ENCODE data around the gene MALL. TPM values are rescaled to one million over a fixed set of nuclear protein-coding genes. Genes with fewer than 3 reads are reported as not detected.
"Not testable (repeated sequence)": the region's sequence is repeated elsewhere in the genome, so short reads cannot be mapped to it uniquely, and the experiment has no call there.

MALL gene
- not detected for total RNA-seq

- H3K4me1 Mint-ChIP-seq: peaks cover 15% of the 10 kb centered on the region
- DNase-seq (no peak), ATAC-seq (ENCODE audit: low read depth) (peak; percentile 26)
- no peak within 1 kb of the TSS for H3K4me3 Mint-ChIP-seq
- no peaks in the 10 kb centered on the region for H3K36me3 Mint-ChIP-seq
- POLR2A ChIA-PET: no interaction called here
- peaks cover 53% of the 10 kb centered on the region for H3K27me3 Mint-ChIP-seq
- peaks cover 2% of the 10 kb centered on the region for H3K9me3 Mint-ChIP-seq
- H3K27ac Mint-ChIP-seq: no peak within 1 kb of the TSS
Measured at GRCh38 chr2:110115291-110116032, at the start of gene MALL. Gene MALL, minus strand, starts transcription at chr2:110115822. Its CDS starts 30 bp downstream, at chr2:110115792.

DNA sequence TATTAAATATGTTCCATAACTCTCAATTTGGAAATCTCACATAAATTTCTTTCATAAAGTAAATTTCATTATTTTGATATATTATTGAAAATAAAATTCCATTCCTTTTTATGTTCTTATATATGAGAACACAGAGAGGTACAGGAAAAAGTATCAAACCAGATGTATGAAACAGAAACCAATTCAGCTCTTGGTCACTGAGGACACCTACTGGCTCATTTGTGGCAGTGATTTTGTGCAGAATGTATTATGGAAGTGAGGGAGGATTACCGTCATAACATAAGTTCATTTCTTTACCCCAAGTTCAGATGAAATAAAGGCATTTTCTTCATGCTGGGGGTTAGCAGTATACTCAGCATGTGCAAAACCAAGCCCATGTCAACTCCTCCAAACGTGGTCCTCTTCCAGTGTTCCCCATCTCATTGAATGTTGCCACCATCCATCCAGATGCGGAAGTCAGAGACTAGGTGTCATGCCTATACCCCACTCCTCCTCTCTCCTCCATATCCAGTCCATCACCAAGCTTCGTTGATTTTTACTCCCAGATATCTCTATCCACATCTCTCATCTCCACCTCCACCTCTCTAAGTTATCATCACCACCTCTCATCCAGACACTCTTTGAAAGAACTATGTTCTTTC lies 41.7 kb upstream of the MALL start:
- POLR2A ChIA-PET: no interaction called here
- H3K27me3 Mint-ChIP-seq: no peaks in the 10 kb centered on the region
- DNase-seq (no peak), ATAC-seq (ENCODE audit: low read depth) (peak; percentile 66)
- peaks cover 10% of the 10 kb centered on the region for H3K9me3 Mint-ChIP-seq
- H3K4me1 Mint-ChIP-seq: peaks cover 4% of the 10 kb centered on the region
- peaks cover 9% of the 10 kb centered on the region for H3K36me3 Mint-ChIP-seq
- H3K4me3 Mint-ChIP-seq: no peak overlapping the region
- H3K27ac Mint-ChIP-seq: no peak overlapping the region

DNA sequence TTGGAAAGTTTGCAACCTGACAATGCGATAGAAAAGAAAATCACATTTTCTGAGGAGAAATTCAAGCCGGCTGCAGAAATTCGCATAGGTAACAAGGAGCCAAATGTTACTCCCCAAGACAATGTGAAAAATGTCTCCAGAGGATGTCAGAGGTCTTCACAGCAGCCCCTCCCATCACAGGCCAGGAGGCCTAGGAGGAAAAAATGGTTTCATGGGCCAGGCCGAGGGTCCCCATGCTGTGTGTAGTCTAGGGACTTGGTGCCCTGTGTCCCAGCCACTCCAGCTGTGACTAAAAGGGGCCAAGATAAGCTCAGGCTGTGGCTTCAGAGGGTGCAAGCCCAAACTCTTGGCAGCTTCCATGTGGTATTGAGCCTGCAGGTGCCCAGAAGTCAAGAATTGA lies 39.2 kb upstream of the MALL start:
- H3K27ac Mint-ChIP-seq; H3K36me3 Mint-ChIP-seq; POLR2A ChIA-PET; H3K27me3 Mint-ChIP-seq; ATAC-seq (ENCODE audit: low read depth); DNase-seq; H3K4me1 Mint-ChIP-seq; H3K4me3 Mint-ChIP-seq: not testable (repeated sequence)
- H3K9me3 Mint-ChIP-seq: peaks cover 10% of the 10 kb centered on the region

DNA sequence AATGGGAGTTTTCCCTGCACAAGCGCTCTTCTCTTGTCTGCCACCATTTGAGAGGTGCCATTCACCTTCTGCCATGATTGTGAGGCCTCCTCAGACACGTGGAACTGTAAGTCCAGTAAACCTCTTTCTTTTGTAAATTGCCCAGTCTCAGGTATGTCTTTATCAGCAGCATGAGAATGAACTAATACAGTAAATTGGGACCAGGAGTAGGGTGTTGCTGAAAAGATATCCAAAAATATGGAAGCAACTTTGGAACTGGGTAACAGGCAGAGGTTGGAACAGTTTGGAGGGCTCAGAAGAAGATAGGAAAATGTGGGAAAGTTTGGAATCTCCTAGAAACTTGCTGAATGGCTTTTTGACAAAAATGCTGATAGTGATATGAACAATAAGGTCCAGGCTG lies 38.6 kb upstream of the MALL start:
- DNase-seq; ATAC-seq (ENCODE audit: low read depth); H3K27me3 Mint-ChIP-seq; H3K27ac Mint-ChIP-seq; POLR2A ChIA-PET; H3K4me3 Mint-ChIP-seq; H3K4me1 Mint-ChIP-seq; H3K36me3 Mint-ChIP-seq: not testable (repeated sequence)
- peaks cover 10% of the 10 kb centered on the region for H3K9me3 Mint-ChIP-seq

- H3K27ac Mint-ChIP-seq: no peak overlapping the region
- H3K36me3 Mint-ChIP-seq: peaks cover 9% of the 10 kb centered on the region
- DNase-seq (no peak), ATAC-seq (ENCODE audit: low read depth) (no peak)
- POLR2A ChIA-PET: no interaction called here
- H3K27me3 Mint-ChIP-seq: peaks cover 2% of the 10 kb centered on the region
- peaks cover 12% of the 10 kb centered on the region for H3K9me3 Mint-ChIP-seq
- peaks cover 4% of the 10 kb centered on the region for H3K4me1 Mint-ChIP-seq
- H3K4me3 Mint-ChIP-seq: no peak overlapping the region
Measured at GRCh38 chr2:110153416-110153815, 37.8 kb upstream of the MALL start.

DNA sequence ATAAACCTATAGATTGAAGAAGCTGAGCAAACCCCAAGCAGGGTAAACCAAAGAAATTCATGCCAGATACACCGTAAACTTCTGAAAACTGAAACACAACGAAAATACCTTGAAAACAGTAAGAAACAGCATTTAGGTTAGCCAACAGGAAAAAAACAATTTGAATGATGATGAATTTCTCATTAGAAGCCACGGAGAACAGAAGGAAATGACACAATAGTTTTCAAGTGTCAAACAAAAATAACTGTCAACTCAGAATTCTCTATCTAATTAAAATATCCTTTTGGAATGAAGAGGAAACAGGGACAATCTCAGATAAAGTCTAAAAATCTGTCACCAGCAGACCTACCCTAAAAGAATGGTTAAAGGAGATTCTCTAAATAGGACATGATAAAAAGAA lies 37.3 kb upstream of the MALL start:
- POLR2A ChIA-PET: no interaction called here
- Mint-ChIP-seq H3K27ac (no peak overlapping the region), H3K9me3 (peaks cover 12% of the 10 kb centered on the region), H3K4me3 (no peak overlapping the region), H3K36me3 (peaks cover 9% of the 10 kb centered on the region), H3K4me1 (peaks cover 4% of the 10 kb centered on the region), H3K27me3 (peaks cover 2% of the 10 kb centered on the region)
- ATAC-seq (ENCODE audit: low read depth) (no peak), DNase-seq (no peak)

DNA sequence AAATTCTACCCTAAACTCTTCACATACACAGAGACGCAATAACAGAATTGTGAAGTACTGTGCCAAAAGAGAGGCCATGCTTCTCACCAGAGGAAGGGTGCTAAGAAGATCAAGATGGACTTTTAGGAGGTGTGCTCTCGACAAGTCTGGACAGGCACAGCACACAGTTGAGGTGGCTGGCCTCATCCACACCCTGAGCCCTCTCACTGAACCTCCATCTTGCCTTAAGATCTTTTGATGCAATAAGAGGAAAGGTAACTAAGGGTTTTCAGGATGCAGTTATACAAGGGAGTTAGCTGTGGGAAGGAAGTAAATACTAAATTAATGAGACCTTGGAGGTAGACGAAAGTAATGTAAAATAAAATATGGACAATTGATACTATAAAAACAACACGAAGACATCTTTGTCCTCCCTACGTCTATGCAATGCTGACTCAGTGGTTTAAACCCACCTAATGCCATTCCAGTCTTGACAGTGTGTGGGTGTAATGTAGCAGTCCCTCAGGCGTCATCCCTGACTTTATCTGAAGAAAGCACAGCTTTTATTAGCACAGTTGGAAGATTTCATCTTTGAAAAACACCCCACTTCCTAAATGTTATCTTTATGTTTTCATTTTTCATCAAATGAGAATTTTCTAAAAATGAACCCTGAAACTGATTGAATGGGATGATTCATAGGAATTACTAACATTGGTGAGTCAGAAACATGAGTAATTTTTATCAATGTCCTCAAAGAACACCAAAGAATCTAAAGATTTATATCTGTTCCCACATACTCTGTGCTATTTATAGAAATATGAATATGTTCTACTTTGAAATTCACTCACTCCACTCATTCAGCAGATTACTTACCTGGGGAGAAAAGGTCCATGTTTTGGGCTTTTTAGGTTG lies 34.0 kb upstream of the MALL start:
- no peak overlapping the region for H3K4me3 Mint-ChIP-seq
- ATAC-seq (ENCODE audit: low read depth) (no peak), DNase-seq (no peak)
- H3K9me3 Mint-ChIP-seq: peaks cover 10% of the 10 kb centered on the region
- POLR2A ChIA-PET: no interaction called here
- H3K27ac Mint-ChIP-seq: no peak overlapping the region
- H3K27me3 Mint-ChIP-seq: peaks cover 2% of the 10 kb centered on the region
- peaks cover 5% of the 10 kb centered on the region for H3K36me3 Mint-ChIP-seq
- H3K4me1 Mint-ChIP-seq: no peaks in the 10 kb centered on the region

DNA sequence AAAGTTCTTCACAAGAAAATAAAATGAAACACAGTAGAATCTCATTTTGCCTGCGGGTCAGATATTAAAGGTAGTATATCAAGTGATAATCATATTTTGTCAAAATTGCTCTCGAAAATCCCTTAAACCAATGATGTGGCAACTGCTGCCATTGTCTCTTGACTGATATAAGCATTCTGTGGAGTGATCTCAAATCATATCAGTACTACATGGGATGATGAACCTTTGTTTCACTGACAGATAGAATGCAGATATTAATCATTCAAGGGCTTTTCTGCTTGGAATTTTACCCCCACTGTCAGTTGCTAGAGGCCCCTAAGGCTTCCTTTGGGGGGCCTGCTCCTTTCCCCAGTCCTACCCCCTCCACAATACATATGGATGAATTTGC lies 31.3 kb upstream of the MALL start:
- H3K4me3 Mint-ChIP-seq: no peak overlapping the region

DNA sequence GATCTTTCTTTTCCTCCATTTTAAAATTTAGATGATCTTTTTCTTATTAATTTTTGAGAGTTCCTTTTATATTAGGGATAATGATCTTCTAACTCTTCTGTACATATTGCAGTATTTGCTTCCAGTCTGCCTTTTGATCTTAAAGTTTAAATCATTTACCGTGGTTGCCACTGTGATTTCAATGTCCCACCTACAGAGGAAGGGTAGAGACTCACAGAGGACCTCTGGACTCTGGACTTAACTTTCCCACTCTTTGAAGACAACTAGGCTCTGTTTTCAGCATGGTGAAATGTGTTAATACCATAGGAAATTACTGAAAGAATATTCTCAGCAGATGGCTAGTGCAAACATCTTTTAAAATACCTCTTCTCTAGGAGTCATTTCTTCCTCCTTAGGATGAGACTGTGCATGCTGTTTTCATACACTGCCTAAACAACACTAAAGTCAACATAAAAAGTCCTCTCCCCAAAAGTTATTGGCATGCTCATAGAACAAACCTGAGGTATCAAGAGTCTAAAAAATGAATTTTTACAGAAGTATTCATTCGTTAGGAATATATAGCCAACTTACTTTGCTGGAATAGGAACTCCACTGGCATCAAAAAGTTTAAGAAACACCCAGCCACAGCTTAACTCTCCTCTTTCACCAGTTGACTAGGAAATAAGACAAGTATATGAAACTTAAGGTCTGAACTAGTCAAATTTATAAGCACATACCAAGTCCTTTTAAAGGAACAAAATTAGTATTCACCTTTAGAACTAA lies 30.7 kb upstream of the MALL start:
- ATAC-seq (ENCODE audit: low read depth): no peak
- H3K27ac Mint-ChIP-seq: no peak overlapping the region
- H3K4me3 Mint-ChIP-seq: no peak overlapping the region
- no peak for DNase-seq
- H3K9me3 Mint-ChIP-seq: peaks cover 2% of the 10 kb centered on the region
- H3K27me3 Mint-ChIP-seq: peaks cover 9% of the 10 kb centered on the region
- H3K4me1 Mint-ChIP-seq: no peaks in the 10 kb centered on the region
- H3K36me3 Mint-ChIP-seq: no peaks in the 10 kb centered on the region
- POLR2A ChIA-PET: no interaction called here

More for the DNA sequence above, 31.3 kb upstream of the MALL start:
- DNase-seq (no peak), ATAC-seq (ENCODE audit: low read depth) (no peak)
- no peaks in the 10 kb centered on the region for H3K36me3 Mint-ChIP-seq
- no peak overlapping the region for H3K27ac Mint-ChIP-seq
- peaks cover 2% of the 10 kb centered on the region for H3K9me3 Mint-ChIP-seq
- POLR2A ChIA-PET: no interaction called here
- no peaks in the 10 kb centered on the region for H3K4me1 Mint-ChIP-seq
- peaks cover 9% of the 10 kb centered on the region for H3K27me3 Mint-ChIP-seq

DNA sequence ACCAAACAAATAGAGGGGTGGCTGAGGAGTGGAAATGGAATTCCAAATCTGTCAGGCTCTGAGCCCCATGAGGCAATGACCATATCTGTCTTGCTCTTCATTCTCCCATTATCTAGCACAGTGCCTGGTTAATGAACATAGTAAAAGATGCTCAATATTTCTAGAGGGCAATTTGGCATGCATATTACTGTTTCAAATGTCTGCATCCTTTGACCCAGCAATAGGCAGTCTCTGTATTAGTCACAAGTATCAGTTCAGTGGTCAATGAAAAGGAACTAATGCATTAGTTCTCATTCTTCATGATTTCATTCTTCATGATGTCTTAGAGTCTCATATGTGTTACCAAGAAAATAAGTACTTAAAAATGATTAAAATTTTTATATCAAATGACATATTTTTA lies 28.4 kb upstream of the MALL start:
- H3K4me1 Mint-ChIP-seq: no peaks in the 10 kb centered on the region
- H3K36me3 Mint-ChIP-seq: no peaks in the 10 kb centered on the region
- POLR2A ChIA-PET: no interaction called here

GRCh38 chr2:110140401-110140800 lies 24.8 kb upstream of the MALL start:
- H3K9me3 Mint-ChIP-seq: no peaks in the 10 kb centered on the region
- no peaks in the 10 kb centered on the region for H3K4me1 Mint-ChIP-seq
- no peak overlapping the region for H3K4me3 Mint-ChIP-seq
- DNase-seq (no peak), ATAC-seq (ENCODE audit: low read depth) (no peak)
- POLR2A ChIA-PET: no interaction called here
- no peaks in the 10 kb centered on the region for H3K36me3 Mint-ChIP-seq
- peaks cover 6% of the 10 kb centered on the region for H3K27me3 Mint-ChIP-seq
- no peak overlapping the region for H3K27ac Mint-ChIP-seq

More for the DNA sequence above, 28.4 kb upstream of the MALL start:
- Mint-ChIP-seq H3K4me3 (no peak overlapping the region), H3K27ac (no peak overlapping the region), H3K27me3 (peaks cover 9% of the 10 kb centered on the region), H3K9me3 (peaks cover 2% of the 10 kb centered on the region)
- no peak for DNase-seq
- no peak for ATAC-seq (ENCODE audit: low read depth)

DNA sequence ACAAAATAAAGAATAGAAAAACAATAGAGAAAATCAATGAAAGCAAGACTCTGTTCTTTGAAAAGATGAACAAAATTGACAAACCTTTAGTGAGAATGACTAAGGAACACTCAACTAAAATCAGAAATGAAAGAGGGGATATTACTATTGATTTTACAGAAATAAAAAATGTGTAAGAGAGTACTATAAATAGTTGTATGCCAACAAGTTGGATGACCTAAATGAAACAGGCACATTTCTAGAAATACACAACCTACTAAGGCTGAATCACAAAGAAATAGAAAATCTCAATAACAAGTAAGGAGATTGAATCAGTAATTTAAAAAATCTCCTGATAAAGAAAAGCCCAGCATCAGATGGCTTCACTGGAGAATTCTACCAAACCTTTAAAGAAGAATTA lies 18.4 kb upstream of the MALL start:
- no peak overlapping the region for H3K4me3 Mint-ChIP-seq

GRCh38 chr2:110131166-110131565 lies 15.5 kb upstream of the MALL start:
- H3K9me3 Mint-ChIP-seq: peaks cover 5% of the 10 kb centered on the region
- no peaks in the 10 kb centered on the region for H3K36me3 Mint-ChIP-seq
- POLR2A ChIA-PET: no interaction called here
- H3K4me3 Mint-ChIP-seq: no peak overlapping the region
- H3K27me3 Mint-ChIP-seq: peaks cover 11% of the 10 kb centered on the region
- H3K4me1 Mint-ChIP-seq: peaks cover 2% of the 10 kb centered on the region
- ATAC-seq (ENCODE audit: low read depth) (no peak), DNase-seq (no peak)
- H3K27ac Mint-ChIP-seq: no peak overlapping the region

More for the DNA sequence above, 18.4 kb upstream of the MALL start:
- Mint-ChIP-seq H3K36me3 (no peaks in the 10 kb centered on the region), H3K27me3 (peaks cover 11% of the 10 kb centered on the region), H3K4me1 (no peaks in the 10 kb centered on the region), H3K27ac (no peak overlapping the region), H3K9me3 (peaks cover 5% of the 10 kb centered on the region)
- POLR2A ChIA-PET: no interaction called here
- no peak for ATAC-seq (ENCODE audit: low read depth)
- no peak for DNase-seq
